ENCODE measurements around the gene BEND6.

The BEND6 gene
- 0 to 0.37 (median 0.11) reads per million in 18 experiments for total RNA-seq

GRCh38 chr6:56954403-56955170 lies at the start of gene BEND6:
BEND6 (plus strand) TSS chr6:56955107; CDS start chr6:56981811, 26,704 bp downstream.
- DNase-seq, result peak in 1 of 2 donors; percentile 45

- DNase-seq, result no peak
These were observed 49.5 kb upstream of the BEND6 start for GRCh38 chr6:56905378-56905777.

GRCh38 chr6:56906752-56907151 lies 48.2 kb upstream of the BEND6 start:
- no peak for DNase-seq

- DNase-seq, result no peak
These were observed 45.6 kb upstream of the BEND6 start for GRCh38 chr6:56909115-56909907.

- DNase-seq, result no peak
These were observed 43.1 kb upstream of the BEND6 start for GRCh38 chr6:56911847-56912246.

- no peak for DNase-seq
These were observed 41.4 kb upstream of the BEND6 start for GRCh38 chr6:56913285-56914074.

GRCh38 chr6:56914798-56915658 lies 39.9 kb upstream of the BEND6 start:
- DNase-seq, result peak; percentile 43 to 78

GRCh38 chr6:56915832-56916231 lies 39.1 kb upstream of the BEND6 start:
- no peak for DNase-seq

GRCh38 chr6:56916849-56917551 lies 37.9 kb upstream of the BEND6 start:
- DNase-seq, result no peak

GRCh38 chr6:56922645-56923044 lies 32.3 kb upstream of the BEND6 start:
- no peak for DNase-seq

GRCh38 chr6:56923565-56923964 lies 31.3 kb upstream of the BEND6 start:
- DNase-seq, result no peak

- DNase-seq, result no peak
These were observed 27.1 kb upstream of the BEND6 start for GRCh38 chr6:56927538-56928453.

GRCh38 chr6:56930846-56931245 lies 24.1 kb upstream of the BEND6 start:
- no peak for DNase-seq

- DNase-seq, result no peak
These were observed 21.9 kb upstream of the BEND6 start for GRCh38 chr6:56932910-56933477.

- peak in 1 of 2 donors; percentile 24 for DNase-seq
These were observed 21.3 kb upstream of the BEND6 start for GRCh38 chr6:56933650-56934049.

- DNase-seq, result no peak
These were observed 20.0 kb upstream of the BEND6 start for GRCh38 chr6:56934876-56935275.

- DNase-seq, result no peak
These were observed 18.4 kb upstream of the BEND6 start for GRCh38 chr6:56936466-56936865.

GRCh38 chr6:56938649-56939191 lies 16.2 kb upstream of the BEND6 start:
- DNase-seq, result no peak

- DNase-seq, result no peak
These were observed 14.4 kb upstream of the BEND6 start for GRCh38 chr6:56940463-56940862.

- no peak for DNase-seq
These were observed 13.9 kb upstream of the BEND6 start for GRCh38 chr6:56940977-56941376.

All from inflammatory macrophage (primary cell).